GM12872 (cell line): Measurements from ENCODE around the gene GAB1.

ENCODE experiments used
- CTCF ChIP-seq: IDR thresholded peaks from 3 replicates; pipeline ENCODE4 v1.5.1; 2011; ENCODE audit warnings: low read depth, mild to moderate bottlenecking, low read length, moderate library complexity; ENCODE audit not compliant: insufficient read depth

The GAB1 gene

DNA sequence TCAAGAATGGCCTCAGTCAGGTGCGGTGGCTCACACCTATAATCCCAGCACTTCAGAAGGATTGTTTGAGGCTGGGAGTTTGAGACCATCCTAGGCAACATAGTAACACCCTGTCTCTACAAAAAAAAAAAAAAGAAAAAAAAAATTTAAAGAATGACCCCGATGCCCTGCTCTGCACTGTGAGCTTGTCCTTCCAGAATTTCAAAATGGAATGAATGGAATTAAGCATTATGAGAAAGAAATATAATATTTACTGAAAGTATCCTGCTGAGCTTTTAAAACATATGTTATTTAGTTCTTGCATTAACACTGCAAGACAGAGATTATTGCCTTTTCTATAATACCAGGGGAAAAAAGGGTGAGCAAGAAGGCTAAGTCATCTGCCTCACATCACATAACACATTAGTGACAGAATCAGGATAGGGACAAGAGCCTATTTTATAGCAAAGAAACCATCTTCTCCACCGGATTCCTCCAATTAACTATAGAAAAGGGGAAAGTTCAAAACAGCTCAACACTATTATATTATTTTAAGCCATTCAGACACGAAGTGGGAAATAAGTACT lies 41.9 kb upstream of the GAB1 start:
- TF ChIP-seq CTCF: no peak

DNA sequence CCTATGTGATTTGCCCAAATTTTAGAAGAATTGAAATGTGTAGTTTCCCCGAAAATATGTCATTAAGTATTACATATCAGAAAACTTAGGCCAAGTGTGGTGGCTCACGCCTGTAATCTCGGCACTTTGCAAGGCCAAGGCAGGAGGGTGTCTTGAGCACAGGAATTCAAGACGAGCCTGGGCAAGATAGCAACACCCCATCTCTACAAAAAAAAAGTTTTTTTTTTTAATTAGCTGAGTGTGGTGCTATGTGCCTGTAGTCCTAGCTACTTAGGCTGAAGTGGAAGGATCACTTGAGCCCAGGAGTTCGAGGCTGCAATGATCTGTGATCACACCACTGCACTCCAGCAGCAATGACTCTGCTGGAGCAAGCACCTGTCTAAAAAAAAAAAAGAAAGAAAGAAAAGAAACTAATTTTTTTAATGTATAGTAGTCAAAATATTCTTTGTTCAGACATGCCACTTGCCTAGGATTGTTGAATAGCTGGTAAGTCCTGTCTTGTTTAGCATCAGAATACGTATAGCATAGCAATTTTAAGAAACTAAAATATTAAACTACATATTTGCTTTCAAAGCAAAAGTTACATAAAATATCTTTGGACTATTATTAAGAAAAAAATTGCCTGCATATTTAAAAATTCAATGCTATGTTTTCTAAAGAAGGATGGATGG lies 40.1 kb upstream of the GAB1 start:
- TF ChIP-seq CTCF: no peak

- TF ChIP-seq CTCF: no peak
Measured at GRCh38 chr4:143300860-143301259, 35.8 kb upstream of the GAB1 start.

DNA sequence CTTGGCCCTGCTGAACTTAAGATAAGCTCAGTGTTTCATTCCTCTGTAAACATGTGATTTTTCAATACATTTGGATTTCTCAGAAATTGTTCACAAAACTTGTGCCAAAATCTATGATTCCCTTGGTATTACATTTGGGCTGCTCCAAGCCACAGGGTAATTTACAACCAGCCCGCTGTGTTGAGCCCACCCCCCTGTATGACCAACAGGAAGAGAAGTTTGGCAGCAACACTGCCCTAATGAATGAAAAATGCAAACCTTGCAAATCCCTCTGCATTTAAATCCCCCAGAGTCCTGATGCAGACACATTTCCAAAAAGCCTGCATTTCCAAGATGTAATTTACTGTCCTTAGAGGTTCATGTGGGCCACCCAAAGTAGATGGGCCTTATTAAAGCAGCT lies 34.1 kb upstream of the GAB1 start:
- no peak for TF ChIP-seq CTCF

DNA sequence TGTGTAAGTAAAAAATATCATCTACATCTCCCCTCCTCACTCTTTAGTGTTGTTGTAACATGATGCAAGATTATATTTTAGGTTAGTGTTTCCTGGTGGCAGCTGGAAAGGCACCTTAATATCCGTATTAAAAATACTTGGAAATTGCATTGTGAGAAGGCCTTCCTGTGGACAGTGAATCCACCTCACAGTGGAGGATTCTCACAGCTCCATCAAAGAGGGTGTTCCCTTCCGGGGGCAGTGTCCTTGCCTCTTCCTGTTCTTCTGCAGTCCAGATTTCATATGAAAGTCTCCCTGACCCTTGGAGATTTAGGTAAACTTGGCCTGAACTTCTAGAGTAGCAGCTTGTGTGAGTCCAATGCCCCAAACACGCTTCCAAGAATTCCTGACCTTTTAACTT lies 29.9 kb upstream of the GAB1 start:
- no peak for TF ChIP-seq CTCF

DNA sequence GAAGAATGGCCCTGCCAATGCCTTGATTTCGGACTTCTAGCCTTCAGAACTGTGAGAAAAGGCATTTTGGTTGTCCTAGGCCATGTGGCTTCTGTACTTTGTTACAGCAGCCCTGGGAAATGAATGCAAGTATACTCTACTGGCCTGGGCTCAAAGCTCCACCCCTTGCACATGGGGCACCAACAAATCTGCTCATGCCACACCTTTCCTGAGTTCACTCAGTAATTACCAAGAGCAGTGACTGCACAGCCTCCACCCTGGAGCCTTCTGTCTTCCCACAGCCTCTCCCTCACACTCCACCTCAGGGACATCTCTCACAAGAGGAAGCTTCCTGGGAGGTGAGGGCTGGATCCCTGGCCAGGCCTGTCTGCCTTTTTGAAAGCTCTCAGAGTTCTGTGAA lies 29.1 kb upstream of the GAB1 start:
- no peak for TF ChIP-seq CTCF

- TF ChIP-seq CTCF: no peak
Measured at GRCh38 chr4:143308377-143308776, 28.3 kb upstream of the GAB1 start.

- no peak for TF ChIP-seq CTCF
Measured at GRCh38 chr4:143311924-143312323, 24.8 kb upstream of the GAB1 start.
